HCT116 (cell line): ENCODE results near the gene G6PC3. TPM values are rescaled to one million over a fixed set of nuclear protein-coding genes. Genes with fewer than 3 reads are reported as not detected.

ENCODE experiments used
- ATAC-seq: fragments of 200-7000 bp; cut with Tn5 transposase; 2 replicates; pipeline ENCODE4 v1.9.1; 2020; ENCODE audit warnings: mild to moderate bottlenecking, moderate library complexity
- BruUV-seq: library from RNA; stranded (reverse); fragments of 400-500 nt; replicated peaks from 2 replicates; lab custom pipeline; 2021; lab: Mats Ljungman, UMichigan
- CTCF ChIA-PET: fragments of 300-600 bp; sonication (Branson Sonifier 250); formaldehyde crosslinking; loops from one replicate; lab custom pipeline; 2021; ENCODE audit warnings: antibody characterized with exemption; lab: Charles Lee
- POLR2A ChIA-PET: fragments of 300-600, 350-600 bp; sonication (Branson Sonifier 250); formaldehyde crosslinking; loops from one replicate; lab custom pipeline; 2021; ENCODE audit warnings: antibody characterized with exemption; lab: Charles Lee
- RAD21 ChIA-PET, 2 experiments: fragments of 300-600 bp; sonication (Branson Sonifier 250); formaldehyde crosslinking; loops; one replicate each; lab custom pipeline; 2023; ENCODE audit warnings: low total read pairs in 2 of 2; ENCODE audit not compliant: uncharacterized antibody in 2 of 2, unreplicated experiment in 2 of 2, low non-redundant PET in 1 of 2; lab: Charles Lee
- DNase-seq: peaks from one replicate; pipeline ENCODE4 v3.0.0-alpha.2; 2010; ENCODE audit warnings: low read depth, low spot score
- H2AFZ ChIP-seq: fragments of 200-600 bp; shearing (Covaris generic), sonication (generic); 2 replicates; pipeline ENCODE4 v1.6.1; 2017; ENCODE audit warnings: low read depth, mixed run types, mixed read lengths, antibody characterized with exemption, low read length; ENCODE audit not compliant: poor library complexity, severe bottlenecking
- H3K27ac ChIP-seq: 2 replicates; pipeline ENCODE4 v1.5.1; 2012; ENCODE audit warnings: low read depth, low read length
- H3K27me3 ChIP-seq: fragments of 200-600 bp; sonication (generic); 2 replicates; pipeline ENCODE4 v1.6.1; 2016; ENCODE audit warnings: mixed run types, low read length, mixed read lengths; ENCODE audit not compliant: insufficient read depth
- H3K36me3 ChIP-seq, 2 experiments: fragments of 200-500 bp in 1 of 2; fragments of 200-600 bp in 1 of 2; sonication (Bioruptor generic) in 1 of 2; sonication (generic) in 1 of 2; 2 replicates each; pipeline versions ENCODE4 v1.5.1 to v1.6.1; 2014 to 2016; ENCODE audit warnings: low read length in 2 of 2, inconsistent platforms in 1 of 2, mixed read lengths in 1 of 2, mixed run types in 1 of 2; ENCODE audit not compliant: insufficient read depth in 2 of 2, control insufficient read depth in 1 of 2
- H3K4me1 ChIP-seq, 2 experiments: fragments of 200-600 bp in 1 of 2; sonication (generic) in 1 of 2; 2 replicates each; pipeline versions ENCODE4 v1.5.1 to v1.6.1; 2012 to 2017; ENCODE audit warnings: low read length in 2 of 2, inconsistent platforms in 1 of 2, mild to moderate bottlenecking in 1 of 2, mixed read lengths in 1 of 2, mixed run types in 1 of 2, moderate library complexity in 1 of 2; ENCODE audit not compliant: insufficient read depth in 2 of 2, control insufficient read depth in 1 of 2
- H3K4me2 ChIP-seq: fragments of 200-600 bp; sonication (generic); 2 replicates; pipeline ENCODE4 v1.6.1; 2017; ENCODE audit warnings: mixed run types, low read length, mixed read lengths
- H3K4me3 ChIP-seq, 2 experiments: fragments of 200-600 bp in 1 of 2; sonication (generic) in 1 of 2; replicated peaks in 1 of 2; 2 replicates each; pipeline ENCODE4 v1.5.1; 2011 to 2016; ENCODE audit warnings: low read length in 2 of 2, control low read depth in 1 of 2, low read depth in 1 of 2, mild to moderate bottlenecking in 1 of 2, mixed read lengths in 1 of 2, mixed run types in 1 of 2
- H3K79me2 ChIP-seq: fragments of 200-600 bp; sonication (generic); 2 replicates; pipeline ENCODE4 v1.6.1; 2017; ENCODE audit warnings: mild to moderate bottlenecking, mixed run types, low read length, moderate library complexity, mixed read lengths; ENCODE audit not compliant: insufficient read depth
- H3K9ac ChIP-seq: fragments of 200-600 bp; sonication (generic); 2 replicates; pipeline ENCODE4 v1.6.1; 2016; ENCODE audit warnings: low read length, mixed read lengths
- H3K9me2 ChIP-seq: fragments of 200-600 bp; sonication (generic), shearing (Covaris generic); 2 replicates; pipeline ENCODE4 v1.6.1; 2017; ENCODE audit warnings: mixed run types, mild to moderate bottlenecking, moderate library complexity; ENCODE audit not compliant: insufficient read depth
- H3K9me3 ChIP-seq, 2 experiments: fragments of 200-500 bp in 1 of 2; fragments of 200-600 bp in 1 of 2; sonication (Bioruptor generic) in 1 of 2; sonication (generic) in 1 of 2; 2 replicates each; pipeline ENCODE4 v1.6.1; 2014 to 2017; ENCODE audit warnings: low read length in 2 of 2, mixed read lengths in 2 of 2, inconsistent platforms in 1 of 2, low read depth in 1 of 2, mild to moderate bottlenecking in 1 of 2, mixed run types in 1 of 2, moderate library complexity in 1 of 2; ENCODE audit not compliant: control insufficient read depth in 1 of 2, insufficient read depth in 1 of 2
- H4K20me1 ChIP-seq: fragments of 200-600 bp; sonication (generic), shearing (Covaris generic); 2 replicates; pipeline ENCODE4 v1.6.1; 2017; ENCODE audit warnings: mixed run types, mild to moderate bottlenecking, moderate library complexity; ENCODE audit not compliant: insufficient read depth
- CEBPB ChIP-seq: IDR thresholded peaks from 2 replicates; pipeline ENCODE4 v1.6.1; 2012; ENCODE audit warnings: low read depth
- EGR1 ChIP-seq: IDR thresholded peaks from 2 replicates; pipeline ENCODE4 v1.6.1; 2012; ENCODE audit warnings: low read depth
- ELF1 ChIP-seq: IDR thresholded peaks from 2 replicates; pipeline ENCODE4 v1.6.1; 2012; ENCODE audit warnings: low read depth, borderline replicate concordance
- EZH2phosphoT487 ChIP-seq: fragments of 200-600 bp; IDR thresholded peaks from 2 replicates; pipeline ENCODE4 v1.6.1; 2018; ENCODE audit warnings: antibody characterized with exemption, borderline replicate concordance
- POLR2A ChIP-seq: IDR thresholded peaks from 2 replicates; pipeline ENCODE4 v1.7.0; 2011; ENCODE audit warnings: borderline replicate concordance; ENCODE audit not compliant: insufficient read depth, insufficient read length; ENCODE audit errors: extremely low read depth
- SP1 ChIP-seq: IDR thresholded peaks from 2 replicates; pipeline ENCODE4 v1.6.1; 2012; ENCODE audit warnings: low read depth
- TCF7L2 ChIP-seq: IDR thresholded peaks from 2 replicates; pipeline ENCODE4 v1.7.0; 2011; ENCODE audit warnings: borderline replicate concordance, inconsistent platforms; ENCODE audit not compliant: insufficient read depth, insufficient read length; ENCODE audit errors: extremely low read depth
- YY1 ChIP-seq: IDR thresholded peaks from 2 replicates; pipeline ENCODE4 v1.6.1; 2011; ENCODE audit warnings: low read length, low read depth, moderate library complexity, mild to moderate bottlenecking; ENCODE audit not compliant: insufficient replicate concordance; ENCODE audit errors: extremely low read depth
- intact Hi-C: fragments of 100-400 bp; cut with micrococcal nuclease; formaldehyde crosslinking; loops from 2 replicates; pipeline ENCODE4 v1.10.0; 2022
- total RNA-seq: library from RNA; stranded (reverse); gene quantifications from one replicate; pipeline ENCODE4 v1.2.1, GENCODE V29; 2021; ENCODE audit not compliant: unreplicated experiment
- TF ChIP-seq, protein P1 (sequence below): IDR thresholded peaks from 2 replicates; pipeline ENCODE4 v1.6.1; 2012
- TF ChIP-seq, protein P2 (sequence below): IDR thresholded peaks from 2 replicates; pipeline ENCODE4 v1.6.1; 2011; ENCODE audit warnings: mild to moderate bottlenecking, low read length, moderate library complexity; ENCODE audit not compliant: insufficient replicate concordance; ENCODE audit errors: extremely low read depth

Gene G6PC3
- total RNA-seq, 1 experiment from 2014 or later: 50.6 TPM

DNA sequence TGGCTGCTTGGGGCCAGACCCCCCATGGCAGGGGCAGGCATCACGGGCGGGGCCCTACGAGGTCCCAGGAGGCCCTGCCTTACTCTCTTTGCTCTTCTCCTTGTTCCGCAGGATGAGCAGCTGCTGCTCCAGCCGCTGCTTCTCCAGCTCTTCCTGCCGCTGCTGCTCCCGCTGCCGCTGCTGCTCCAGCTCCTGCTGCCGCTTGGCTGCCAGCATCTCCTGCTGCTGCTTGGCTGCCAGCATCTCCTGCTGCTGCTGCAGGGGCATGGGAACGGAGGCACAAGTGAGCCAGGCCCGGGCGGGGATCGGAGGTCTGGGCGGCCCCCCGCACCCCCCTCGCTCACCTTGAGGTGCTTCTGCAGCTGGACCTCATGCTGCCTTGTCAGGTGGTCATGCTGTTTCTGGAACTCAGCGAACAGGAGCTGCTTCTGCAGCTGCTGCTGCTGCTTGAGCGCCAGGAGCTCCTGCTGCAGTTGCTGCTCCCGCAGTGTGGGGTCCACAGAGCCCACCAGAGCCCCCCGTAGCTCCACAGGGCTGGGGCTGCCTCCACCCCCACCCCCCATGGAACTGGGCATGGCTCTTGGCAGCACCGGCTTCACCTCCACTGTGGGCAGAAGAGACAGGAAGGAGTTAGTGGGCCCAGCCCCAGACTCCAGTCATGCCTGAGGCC lies 22.8 kb downstream of the G6PC3 start:
- Histone ChIP-seq H3K9me2 (no peaks in the 10 kb centered on the region), H2AFZ (no peak overlapping the region), H3K9me3 (no peaks in the 10 kb centered on the region), H3K36me3 (no peaks in the 10 kb centered on the region; a peak in 1 of 4 replicates), H3K9ac (no peak overlapping the region), H3K4me2 (no peak overlapping the region), H4K20me1 (no peaks in the 10 kb centered on the region), H3K79me2 (peaks cover 4% of the 10 kb centered on the region; the same call in 1 of the 2 replicates), H3K27ac (no peak overlapping the region), H3K27me3 (no peaks in the 10 kb centered on the region), H3K4me3 (no peak overlapping the region), H3K4me1 (peaks cover 26 to 40% of the 10 kb centered on the region in 2 experiments)
- POLR2A ChIA-PET: no interaction called here
- DNase-seq (no peak), ATAC-seq (no peak)
- CTCF ChIA-PET: no interaction called here
- intact Hi-C loops: no loop called here
- no peak for TF ChIP-seq ELF1
- TF ChIP-seq YY1: no peak
- no peak for TF ChIP-seq POLR2A
- TF ChIP-seq, protein P1, sequence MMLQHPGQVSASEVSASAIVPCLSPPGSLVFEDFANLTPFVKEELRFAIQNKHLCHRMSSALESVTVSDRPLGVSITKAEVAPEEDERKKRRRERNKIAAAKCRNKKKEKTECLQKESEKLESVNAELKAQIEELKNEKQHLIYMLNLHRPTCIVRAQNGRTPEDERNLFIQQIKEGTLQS: no peak
- TF ChIP-seq, protein P2, sequence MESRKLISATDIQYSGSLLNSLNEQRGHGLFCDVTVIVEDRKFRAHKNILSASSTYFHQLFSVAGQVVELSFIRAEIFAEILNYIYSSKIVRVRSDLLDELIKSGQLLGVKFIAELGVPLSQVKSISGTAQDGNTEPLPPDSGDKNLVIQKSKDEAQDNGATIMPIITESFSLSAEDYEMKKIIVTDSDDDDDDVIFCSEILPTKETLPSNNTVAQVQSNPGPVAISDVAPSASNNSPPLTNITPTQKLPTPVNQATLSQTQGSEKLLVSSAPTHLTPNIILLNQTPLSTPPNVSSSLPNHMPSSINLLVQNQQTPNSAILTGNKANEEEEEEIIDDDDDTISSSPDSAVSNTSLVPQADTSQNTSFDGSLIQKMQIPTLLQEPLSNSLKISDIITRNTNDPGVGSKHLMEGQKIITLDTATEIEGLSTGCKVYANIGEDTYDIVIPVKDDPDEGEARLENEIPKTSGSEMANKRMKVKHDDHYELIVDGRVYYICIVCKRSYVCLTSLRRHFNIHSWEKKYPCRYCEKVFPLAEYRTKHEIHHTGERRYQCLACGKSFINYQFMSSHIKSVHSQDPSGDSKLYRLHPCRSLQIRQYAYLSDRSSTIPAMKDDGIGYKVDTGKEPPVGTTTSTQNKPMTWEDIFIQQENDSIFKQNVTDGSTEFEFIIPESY: no peak
- no peak for TF ChIP-seq TCF7L2
- TF ChIP-seq SP1: no peak
- no peak for TF ChIP-seq CEBPB
- TF ChIP-seq EZH2phosphoT487: no peak
- TF ChIP-seq EGR1: no peak
- no TSS peak for BruUV-seq
- RAD21 ChIA-PET: no interaction called here
